ENCODE results near the gene CBX3.

- TF ChIP-seq CTCF (IDR thresholded peaks at IDR 0.05) (no peak), NFYB (CRISPR knock-in tag; conservative IDR thresholded peaks at IDR 0.05; ENCODE audit: low read depth) (no peak), ATF3 (CRISPR knock-in tag; conservative IDR thresholded peaks at IDR 0.05) (no peak), NFE2L1 (CRISPR knock-in tag; IDR thresholded peaks at IDR 0.05) (no peak), ESRRA (CRISPR knock-in tag; IDR thresholded peaks at IDR 0.05; ENCODE audit: borderline replicate concordance) (no peak), FOXJ3 (CRISPR knock-in tag; IDR thresholded peaks at IDR 0.05; ENCODE audit: borderline replicate concordance) (no peak), ELF4 (CRISPR knock-in tag; IDR thresholded peaks at IDR 0.05; ENCODE audit: low read depth) (no peak), SP1 (CRISPR knock-in tag; conservative IDR thresholded peaks at IDR 0.05) (no peak), FOXK1 (CRISPR knock-in tag; IDR thresholded peaks at IDR 0.05) (no peak)
Measured at GRCh38 chr7:26197153-26198115, 4.1 kb upstream of the CBX3 start.
